Measurements from ENCODE around the gene CCNY. TPM values are rescaled to one million over a fixed set of nuclear protein-coding genes. Genes with fewer than 3 reads are reported as not detected.

The CCNY gene
- total RNA-seq, 1 experiment from 2014 or later: 53.3 TPM

DNA sequence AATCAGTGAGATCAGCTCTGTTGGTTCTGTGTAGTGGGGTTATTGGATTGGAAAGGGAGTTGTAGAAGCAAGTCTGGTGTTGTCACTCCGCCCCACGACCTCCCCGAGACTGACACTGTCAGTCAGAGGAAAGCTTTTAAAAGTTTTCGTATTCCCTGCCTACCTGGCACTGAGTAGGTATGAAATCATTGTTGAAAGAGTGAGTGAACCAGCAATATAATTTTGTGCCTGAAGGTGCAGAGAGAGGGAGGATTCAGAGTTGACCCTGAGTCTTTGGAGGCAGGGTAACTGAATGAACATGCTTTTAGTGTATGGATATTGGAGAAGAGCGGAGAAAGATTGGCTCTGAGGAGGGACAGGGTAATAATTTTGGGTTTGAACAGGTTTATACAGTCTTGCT, 27.3 kb downstream of the CCNY start:
- H3K36me3 Mint-ChIP-seq: no peaks in the 10 kb centered on the region
- DNase-seq (ENCODE audit: low spot score): no peak
- CTCF ChIA-PET: interaction anchor here (1.1 kb wide), 1 partner anchor 16 kb away, joined by 3 read pairs; no protein-coding TSS in a partner anchor
- H3K27me3 Mint-ChIP-seq (ENCODE audit: low read depth): no peaks in the 10 kb centered on the region
- TF ChIP-seq HMGA2 (CRISPR knock-in tag; IDR thresholded peaks at IDR 0.05): no peak
- TF ChIP-seq ZBTB21 (CRISPR knock-in tag; IDR thresholded peaks at IDR 0.05; ENCODE audit: borderline replicate concordance): no peak
- no peak for TF ChIP-seq PREB (CRISPR knock-in tag; IDR thresholded peaks at IDR 0.05; ENCODE audit: borderline replicate concordance)
- TF ChIP-seq, protein P1, sequence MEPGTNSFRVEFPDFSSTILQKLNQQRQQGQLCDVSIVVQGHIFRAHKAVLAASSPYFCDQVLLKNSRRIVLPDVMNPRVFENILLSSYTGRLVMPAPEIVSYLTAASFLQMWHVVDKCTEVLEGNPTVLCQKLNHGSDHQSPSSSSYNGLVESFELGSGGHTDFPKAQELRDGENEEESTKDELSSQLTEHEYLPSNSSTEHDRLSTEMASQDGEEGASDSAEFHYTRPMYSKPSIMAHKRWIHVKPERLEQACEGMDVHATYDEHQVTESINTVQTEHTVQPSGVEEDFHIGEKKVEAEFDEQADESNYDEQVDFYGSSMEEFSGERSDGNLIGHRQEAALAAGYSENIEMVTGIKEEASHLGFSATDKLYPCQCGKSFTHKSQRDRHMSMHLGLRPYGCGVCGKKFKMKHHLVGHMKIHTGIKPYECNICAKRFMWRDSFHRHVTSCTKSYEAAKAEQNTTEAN (CRISPR knock-in tag; IDR thresholded peaks at IDR 0.05): no peak
- TF ChIP-seq JUN (CRISPR knock-in tag; IDR thresholded peaks at IDR 0.05): no peak
- TF ChIP-seq ATF3 (CRISPR knock-in tag; conservative IDR thresholded peaks at IDR 0.05): no peak
- no peak for TF ChIP-seq GRHL2 (CRISPR knock-in tag; IDR thresholded peaks at IDR 0.05; ENCODE audit: insufficient replicate concordance, severe bottlenecking)
- no peak overlapping the region for H3K4me3 Mint-ChIP-seq
- POLR2A ChIA-PET: no interaction called here
- no peak for ATAC-seq
- H3K9me3 Mint-ChIP-seq: no peaks in the 10 kb centered on the region
- peaks cover 31% of the 10 kb centered on the region for H3K4me1 Mint-ChIP-seq
- peak overlapping the region; percentile 0 for H3K27ac Mint-ChIP-seq

- Mint-ChIP-seq H3K27ac (no peak overlapping the region), H3K4me1 (peaks cover 37% of the 10 kb centered on the region), H3K27me3 (ENCODE audit: low read depth) (no peaks in the 10 kb centered on the region), H3K36me3 (no peaks in the 10 kb centered on the region), H3K4me3 (no peak overlapping the region), H3K9me3 (no peaks in the 10 kb centered on the region)
- no peak for ATAC-seq
- TF ChIP-seq TEAD4 (CRISPR knock-in tag; IDR thresholded peaks at IDR 0.05): no peak
- ChIA-PET CTCF (interaction anchor here (1.1 to 1.3 kb wide), 2 partner anchors 15 to 198 kb away, joined by 3 to 4 read pairs; no protein-coding TSS in a partner anchor), POLR2A (no interaction called here)
- DNase-seq (ENCODE audit: low spot score): no peak
Measured at GRCh38 chr10:35364808-35365207, 28.5 kb downstream of the CCNY start.

GRCh38 chr10:35365994-35366393, 29.7 kb downstream of the CCNY start:
- no peak for ATAC-seq
- ChIA-PET POLR2A (no interaction called here), CTCF (no interaction called here)
- Mint-ChIP-seq H3K9me3 (no peaks in the 10 kb centered on the region; the same call in 1 of the 2 replicates), H3K27me3 (ENCODE audit: low read depth) (no peaks in the 10 kb centered on the region), H3K4me3 (no peak overlapping the region), H3K36me3 (no peaks in the 10 kb centered on the region), H3K4me1 (peaks cover 37% of the 10 kb centered on the region), H3K27ac (no peak overlapping the region)
- TF ChIP-seq ETV6 (CRISPR knock-in tag; IDR thresholded peaks at IDR 0.05) (no peak), ZNF219 (CRISPR knock-in tag; IDR thresholded peaks at IDR 0.05; ENCODE audit: borderline replicate concordance) (no peak), ZBTB21 (CRISPR knock-in tag; IDR thresholded peaks at IDR 0.05; ENCODE audit: borderline replicate concordance) (no peak), TEAD4 (CRISPR knock-in tag; IDR thresholded peaks at IDR 0.05) (no peak), MXD4 (CRISPR knock-in tag; IDR thresholded peaks at IDR 0.05; ENCODE audit: borderline replicate concordance) (no peak), GTF2I (CRISPR knock-in tag; conservative IDR thresholded peaks at IDR 0.05) (no peak), PRDM15 (CRISPR knock-in tag; IDR thresholded peaks at IDR 0.05) (no peak), ZMAT4 (CRISPR knock-in tag; IDR thresholded peaks at IDR 0.05) (no peak), HMGA2 (CRISPR knock-in tag; IDR thresholded peaks at IDR 0.05) (no peak), CBFB (CRISPR knock-in tag; IDR thresholded peaks at IDR 0.05; ENCODE audit: low read depth) (no peak), ELF4 (CRISPR knock-in tag; IDR thresholded peaks at IDR 0.05; ENCODE audit: low read depth) (no peak), KAT7 (CRISPR knock-in tag; IDR thresholded peaks at IDR 0.05; ENCODE audit: borderline replicate concordance) (no peak)
- TF ChIP-seq, protein P2, sequence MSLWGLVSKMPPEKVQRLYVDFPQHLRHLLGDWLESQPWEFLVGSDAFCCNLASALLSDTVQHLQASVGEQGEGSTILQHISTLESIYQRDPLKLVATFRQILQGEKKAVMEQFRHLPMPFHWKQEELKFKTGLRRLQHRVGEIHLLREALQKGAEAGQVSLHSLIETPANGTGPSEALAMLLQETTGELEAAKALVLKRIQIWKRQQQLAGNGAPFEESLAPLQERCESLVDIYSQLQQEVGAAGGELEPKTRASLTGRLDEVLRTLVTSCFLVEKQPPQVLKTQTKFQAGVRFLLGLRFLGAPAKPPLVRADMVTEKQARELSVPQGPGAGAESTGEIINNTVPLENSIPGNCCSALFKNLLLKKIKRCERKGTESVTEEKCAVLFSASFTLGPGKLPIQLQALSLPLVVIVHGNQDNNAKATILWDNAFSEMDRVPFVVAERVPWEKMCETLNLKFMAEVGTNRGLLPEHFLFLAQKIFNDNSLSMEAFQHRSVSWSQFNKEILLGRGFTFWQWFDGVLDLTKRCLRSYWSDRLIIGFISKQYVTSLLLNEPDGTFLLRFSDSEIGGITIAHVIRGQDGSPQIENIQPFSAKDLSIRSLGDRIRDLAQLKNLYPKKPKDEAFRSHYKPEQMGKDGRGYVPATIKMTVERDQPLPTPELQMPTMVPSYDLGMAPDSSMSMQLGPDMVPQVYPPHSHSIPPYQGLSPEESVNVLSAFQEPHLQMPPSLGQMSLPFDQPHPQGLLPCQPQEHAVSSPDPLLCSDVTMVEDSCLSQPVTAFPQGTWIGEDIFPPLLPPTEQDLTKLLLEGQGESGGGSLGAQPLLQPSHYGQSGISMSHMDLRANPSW (CRISPR knock-in tag; conservative IDR thresholded peaks at IDR 0.05; ENCODE audit: low read depth): no peak
- TF ChIP-seq, protein P3, sequence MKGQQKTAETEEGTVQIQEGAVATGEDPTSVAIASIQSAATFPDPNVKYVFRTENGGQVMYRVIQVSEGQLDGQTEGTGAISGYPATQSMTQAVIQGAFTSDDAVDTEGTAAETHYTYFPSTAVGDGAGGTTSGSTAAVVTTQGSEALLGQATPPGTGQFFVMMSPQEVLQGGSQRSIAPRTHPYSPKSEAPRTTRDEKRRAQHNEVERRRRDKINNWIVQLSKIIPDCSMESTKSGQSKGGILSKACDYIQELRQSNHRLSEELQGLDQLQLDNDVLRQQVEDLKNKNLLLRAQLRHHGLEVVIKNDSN (CRISPR knock-in tag; IDR thresholded peaks at IDR 0.05): no peak
- no peak for DNase-seq (ENCODE audit: low spot score)

Data from WTC11 (cell line).